Posterior vena cava (tissue), 2 donors: ENCODE results near the gene XIRP2. TPM values are rescaled to one million over a fixed set of nuclear protein-coding genes. Genes with fewer than 3 reads are reported as not detected.
A peak's percentile ranks its signal among the peaks of the same experiment; 100 is the strongest.
"Not testable (repeated sequence)": the region's sequence is repeated elsewhere in the genome, so short reads cannot be mapped to it uniquely, and the experiment has no call there.

Experiments
- DNase-seq: peaks from one replicate; pipeline ENCODE4 v3.0.0-alpha.2; 2020; ENCODE audit warnings: low spot score
- intact Hi-C, 2 donors: fragments of 100-400 bp; cut with DNase I; formaldehyde crosslinking; loops; one replicate each; pipeline versions ENCODE4 v1.14.1 to v1.14.2; 2022 to 2023
- total RNA-seq, 2 donors: library from RNA; stranded (reverse); fragmentation: NEBNext Ultra II Directional; extraction: Animal tissue kit (Norgen Biotek cat#: 25700); gene quantifications; one replicate each; pipeline ENCODE4 v1.2.1, GENCODE V29; 2021
- donor health status: DM: yes; HTN: yes; CAD: no.
- donor health status: DM: yes; HTN: yes; CAD: no.

XIRP2 gene
- total RNA-seq, 2 donors from 2014 or later, result 0.42 to 22.3 TPM

DNA sequence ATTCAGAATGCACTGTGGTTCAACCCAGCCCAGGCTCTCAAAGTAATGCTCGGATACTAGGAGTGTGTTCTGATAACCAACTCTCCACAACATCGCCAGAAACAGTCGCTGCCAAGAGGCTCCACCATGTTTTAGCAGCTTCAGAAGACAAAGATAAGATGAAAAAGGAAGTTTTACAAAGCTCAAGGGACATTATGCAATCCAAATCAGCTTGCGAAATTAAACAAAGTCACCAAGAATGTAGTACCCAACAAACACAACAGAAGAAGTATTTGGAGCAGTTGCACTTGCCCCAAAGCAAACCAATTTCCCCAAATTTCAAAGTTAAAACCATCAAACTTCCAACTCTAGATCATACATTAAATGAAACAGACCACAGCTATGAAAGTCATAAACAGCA, 360.9 kb downstream of the XIRP2 start:
- intact Hi-C loops, result no loop called here
- DNase-seq, result no peak

DNA sequence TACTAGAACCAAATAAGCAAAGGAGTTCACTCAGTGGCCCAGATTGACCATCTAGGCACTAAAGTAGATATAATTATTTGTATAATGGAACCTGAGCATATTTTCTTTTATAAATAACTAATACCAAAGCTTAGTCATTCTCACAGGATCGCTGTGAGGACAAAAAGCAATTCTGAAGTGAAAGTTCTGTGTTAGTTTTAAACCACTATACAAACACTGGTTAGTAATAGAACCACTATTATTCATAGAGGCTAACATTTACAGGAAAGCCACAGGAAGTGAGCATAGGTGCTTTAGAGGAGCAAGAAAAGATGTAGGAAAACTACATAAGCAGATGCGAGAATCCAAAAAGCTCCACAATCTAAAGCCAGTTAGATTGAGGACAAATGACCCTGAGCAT, 364.7 kb downstream of the XIRP2 start:
- no peak for DNase-seq
- intact Hi-C loops, result no loop called here

DNA sequence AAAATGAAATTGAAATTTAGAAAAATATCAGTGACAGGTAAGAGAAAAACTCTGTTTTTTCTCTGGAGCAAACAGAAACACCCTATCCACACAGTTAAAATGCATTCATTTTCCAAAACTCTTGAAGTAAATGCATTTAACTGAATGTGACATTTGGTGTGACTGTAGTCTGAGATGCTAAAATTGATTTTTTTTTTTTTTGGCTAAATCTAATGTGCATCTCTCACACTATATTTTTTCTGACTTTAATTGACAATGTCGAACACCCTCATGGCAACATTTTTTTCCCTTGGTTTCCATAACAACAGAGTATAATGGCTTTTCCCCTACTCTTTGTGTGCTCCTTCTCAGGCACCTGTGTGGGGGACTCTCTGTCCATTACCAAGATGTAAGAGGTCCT, 366.4 kb downstream of the XIRP2 start:
- intact Hi-C loops, result no loop called here
- no peak for DNase-seq

DNA sequence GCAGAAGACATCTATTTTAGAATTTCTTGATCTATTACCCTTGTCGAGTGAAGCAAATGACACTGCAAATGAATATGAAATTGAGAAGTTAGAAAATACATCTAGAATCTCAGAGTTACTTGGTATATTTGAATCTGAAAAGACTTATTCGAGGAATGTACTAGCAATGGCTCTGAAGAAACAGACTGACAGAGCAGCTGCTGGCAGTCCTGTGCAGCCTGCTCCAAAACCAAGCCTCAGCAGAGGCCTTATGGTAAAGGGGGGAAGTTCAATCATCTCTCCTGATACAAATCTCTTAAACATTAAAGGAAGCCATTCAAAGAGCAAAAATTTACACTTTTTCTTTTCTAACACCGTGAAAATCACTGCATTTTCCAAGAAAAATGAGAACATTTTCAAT, 370.4 kb downstream of the XIRP2 start:
- intact Hi-C loops, result no loop called here
- DNase-seq, result no peak

DNA sequence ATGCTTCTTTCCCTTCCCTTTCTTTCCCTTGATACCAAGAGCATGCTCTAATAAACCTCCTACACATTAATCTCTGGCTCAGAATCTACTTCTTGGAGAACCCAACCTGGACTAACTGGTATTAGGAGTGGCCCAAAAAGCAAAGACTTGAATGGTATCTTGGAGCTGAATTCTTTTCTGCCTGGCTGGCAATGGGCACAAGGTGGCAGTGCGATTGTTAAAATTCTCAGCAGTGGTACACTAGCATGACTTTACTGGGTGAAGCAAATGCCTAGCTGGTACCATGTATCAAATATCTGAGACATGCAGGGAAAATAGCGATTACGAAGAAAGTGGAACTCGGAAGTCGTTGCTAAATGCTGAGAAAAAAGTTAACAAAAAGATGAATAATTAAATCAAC, 376.1 kb downstream of the XIRP2 start:
- DNase-seq, result no peak
- intact Hi-C loops, result no loop called here

DNA sequence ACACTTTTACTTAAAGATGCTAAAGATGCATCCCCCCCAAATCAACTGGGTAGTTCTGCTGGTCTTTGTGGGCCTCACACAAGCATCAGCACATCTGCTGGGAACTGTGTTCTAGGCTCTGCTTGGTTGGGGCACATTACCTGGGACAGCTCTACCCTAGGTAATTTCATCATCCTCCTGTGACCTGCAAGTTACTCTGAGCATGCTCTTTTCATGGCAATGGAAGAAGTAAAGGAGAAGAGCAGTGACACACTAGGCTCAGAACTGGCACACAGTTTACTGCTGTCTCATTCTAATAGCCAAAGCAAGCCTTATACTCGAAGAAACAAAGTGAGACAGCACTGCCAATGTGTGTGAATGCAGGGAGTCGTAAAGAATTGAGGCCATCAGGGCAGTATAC, 376.7 kb downstream of the XIRP2 start:
- intact Hi-C loops, result no loop called here
- no peak for DNase-seq

DNA sequence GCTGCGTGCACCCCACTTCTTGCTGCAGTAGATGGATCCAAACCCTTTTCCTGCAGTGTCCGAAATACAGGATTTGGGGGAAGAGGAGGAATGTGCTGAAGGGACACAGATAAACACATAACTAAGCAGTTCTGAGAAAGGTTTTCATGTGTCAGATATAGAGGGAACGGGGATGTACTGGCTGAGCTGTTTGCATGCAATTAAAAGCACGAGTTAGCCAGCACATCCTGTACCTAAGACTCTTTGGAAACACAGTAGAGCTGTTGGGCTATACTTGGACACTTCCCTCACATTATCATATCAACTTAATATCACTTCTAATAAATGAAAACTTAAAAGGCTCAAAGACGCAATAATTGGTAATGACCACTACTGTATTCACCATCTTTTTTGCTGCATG, 377.4 kb downstream of the XIRP2 start:
- intact Hi-C loops, result no loop called here

DNA sequence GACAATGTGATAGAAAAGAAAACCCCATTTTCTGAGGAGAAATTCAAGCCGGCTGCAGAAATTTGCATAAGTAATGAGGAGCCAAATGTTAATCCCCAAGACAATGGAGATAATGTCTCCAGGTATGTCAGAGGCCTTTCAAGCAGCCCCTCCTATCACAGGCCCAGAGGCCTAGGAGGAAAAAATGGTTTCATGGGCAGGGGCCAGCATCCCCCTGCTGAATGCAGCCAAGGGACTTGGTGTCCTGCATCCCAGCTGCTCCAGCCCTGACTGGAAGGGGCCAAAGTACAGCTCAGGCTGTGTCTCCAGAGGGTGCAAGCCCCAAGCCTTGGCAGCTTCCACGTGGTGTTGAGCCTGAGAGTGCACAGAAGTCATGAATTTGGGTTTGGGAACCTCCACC, 380.0 kb downstream of the XIRP2 start:
- intact Hi-C loops, DNase-seq: not testable (repeated sequence)

More for the DNA sequence above, 377.4 kb downstream of the XIRP2 start:
- DNase-seq, result no peak

DNA sequence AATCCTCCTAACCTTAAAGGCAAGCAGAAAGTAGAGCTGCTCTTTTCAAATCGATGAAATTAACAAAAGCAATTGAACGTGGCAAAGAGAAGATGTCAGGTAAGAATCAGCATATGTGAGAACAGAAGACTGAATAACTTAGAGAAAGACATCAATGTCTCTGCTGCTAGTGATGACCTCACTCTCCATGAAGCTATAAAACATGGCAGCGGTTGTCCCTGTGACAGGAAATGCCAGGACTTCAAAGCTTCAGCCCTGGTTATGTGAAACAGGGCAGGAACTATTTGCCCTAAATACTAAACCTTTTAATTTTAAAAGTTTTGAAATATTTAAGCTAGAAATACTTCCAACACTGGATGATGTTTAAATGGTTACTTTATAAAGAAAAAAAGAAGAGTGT, 383.7 kb downstream of the XIRP2 start:
- intact Hi-C loops, result no loop called here
- DNase-seq, result no peak

DNA sequence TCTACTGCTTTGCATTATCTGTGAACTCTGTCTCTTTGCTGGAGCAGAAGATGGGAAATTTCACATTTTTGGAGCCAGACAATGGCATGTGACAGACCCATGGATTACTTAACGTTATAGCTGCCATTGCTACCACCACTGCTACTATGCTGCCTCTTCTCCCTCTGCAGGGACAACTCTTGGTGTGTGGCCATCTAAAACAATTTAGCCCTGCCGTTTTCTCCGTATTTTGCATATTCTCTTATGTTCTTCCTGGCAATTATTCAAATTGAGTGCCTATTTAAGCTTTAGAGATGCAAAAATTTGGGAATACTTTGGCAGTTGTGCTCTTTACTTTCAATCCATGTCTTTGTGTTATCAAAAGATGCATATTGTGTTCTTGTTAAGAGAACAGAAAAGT, 386.8 kb downstream of the XIRP2 start:
- intact Hi-C loops, result no loop called here

DNA sequence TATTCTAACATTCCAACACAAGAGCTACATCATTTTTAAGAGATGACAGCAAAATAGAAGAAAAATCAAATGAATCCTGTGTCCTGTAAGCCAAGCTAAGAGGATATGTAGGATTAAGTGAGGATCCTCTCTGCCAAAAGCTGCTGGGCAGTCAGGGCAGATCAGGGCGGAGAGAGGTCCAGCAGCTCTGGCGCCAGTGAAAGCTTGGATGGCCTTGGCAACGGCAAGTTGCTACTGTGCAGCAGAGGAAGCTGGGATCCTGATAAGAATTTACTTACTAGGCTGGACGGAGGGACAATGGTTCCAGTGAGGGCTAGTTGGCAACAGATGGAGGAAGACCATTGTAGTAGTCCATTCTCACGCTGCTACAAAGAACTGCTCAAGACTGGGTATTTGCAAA, 391.5 kb downstream of the XIRP2 start:
- intact Hi-C loops, result loop anchor here in 1 of 2 donors (5.0 kb wide), 1 partner anchor 1372 kb away; no protein-coding TSS in a partner anchor
- DNase-seq, result no peak

More for the DNA sequence above, 386.8 kb downstream of the XIRP2 start:
- DNase-seq, result no peak

DNA sequence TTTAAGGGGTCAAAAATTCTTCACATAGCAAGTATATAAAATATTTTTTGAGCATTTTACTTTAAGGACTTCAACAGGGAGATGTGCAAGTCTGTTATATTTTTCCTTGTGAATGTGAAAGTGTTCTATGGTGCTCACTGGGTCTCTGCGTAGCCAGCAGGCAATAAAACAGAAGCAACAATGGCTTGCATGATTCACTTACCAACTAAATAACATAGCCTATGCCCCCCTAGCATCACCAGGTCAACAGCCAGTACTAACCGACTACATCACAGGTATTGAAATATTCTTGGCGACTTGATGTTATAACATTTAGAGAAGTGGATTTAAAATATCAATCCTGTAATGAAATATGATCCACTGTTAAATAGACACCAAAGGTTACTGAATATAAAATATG, 398.9 kb downstream of the XIRP2 start:
- intact Hi-C loops, result no loop called here
- DNase-seq, result no peak

DNA sequence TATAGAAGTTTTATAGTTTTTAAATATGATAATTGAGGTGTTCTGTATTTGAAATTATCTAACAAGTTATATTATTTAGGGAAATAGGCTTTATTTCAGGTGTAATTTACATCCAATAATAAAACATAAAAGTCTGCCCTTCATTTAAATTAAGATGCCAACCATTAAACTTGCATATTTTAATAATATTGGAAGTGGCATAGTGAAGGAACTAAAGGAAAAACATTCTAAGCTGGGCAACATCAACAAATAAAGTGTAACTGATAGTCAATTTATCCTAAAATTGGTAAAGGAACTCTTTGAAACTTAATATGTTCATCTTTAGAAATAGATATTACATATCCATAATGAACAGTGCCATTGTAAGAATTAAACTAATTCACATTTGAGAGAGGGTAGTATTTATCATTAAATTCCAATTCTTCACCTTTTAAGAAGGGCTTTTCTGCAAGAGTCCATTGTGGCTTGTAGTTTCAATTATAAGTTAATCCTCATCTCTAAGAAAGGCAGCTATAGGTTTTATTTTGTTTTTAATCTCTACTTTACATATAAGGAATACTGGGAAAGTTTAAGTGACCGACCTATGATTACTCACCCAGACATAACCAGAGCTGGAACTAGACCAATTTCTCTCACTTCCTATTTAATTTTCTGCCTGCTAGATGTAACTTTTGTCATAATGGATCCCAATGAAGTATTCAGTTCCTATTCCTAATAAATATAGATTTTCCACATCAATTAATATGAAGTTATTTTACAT, 401.6 kb downstream of the XIRP2 start:
- DNase-seq, result no peak
- intact Hi-C loops, result no loop called here

DNA sequence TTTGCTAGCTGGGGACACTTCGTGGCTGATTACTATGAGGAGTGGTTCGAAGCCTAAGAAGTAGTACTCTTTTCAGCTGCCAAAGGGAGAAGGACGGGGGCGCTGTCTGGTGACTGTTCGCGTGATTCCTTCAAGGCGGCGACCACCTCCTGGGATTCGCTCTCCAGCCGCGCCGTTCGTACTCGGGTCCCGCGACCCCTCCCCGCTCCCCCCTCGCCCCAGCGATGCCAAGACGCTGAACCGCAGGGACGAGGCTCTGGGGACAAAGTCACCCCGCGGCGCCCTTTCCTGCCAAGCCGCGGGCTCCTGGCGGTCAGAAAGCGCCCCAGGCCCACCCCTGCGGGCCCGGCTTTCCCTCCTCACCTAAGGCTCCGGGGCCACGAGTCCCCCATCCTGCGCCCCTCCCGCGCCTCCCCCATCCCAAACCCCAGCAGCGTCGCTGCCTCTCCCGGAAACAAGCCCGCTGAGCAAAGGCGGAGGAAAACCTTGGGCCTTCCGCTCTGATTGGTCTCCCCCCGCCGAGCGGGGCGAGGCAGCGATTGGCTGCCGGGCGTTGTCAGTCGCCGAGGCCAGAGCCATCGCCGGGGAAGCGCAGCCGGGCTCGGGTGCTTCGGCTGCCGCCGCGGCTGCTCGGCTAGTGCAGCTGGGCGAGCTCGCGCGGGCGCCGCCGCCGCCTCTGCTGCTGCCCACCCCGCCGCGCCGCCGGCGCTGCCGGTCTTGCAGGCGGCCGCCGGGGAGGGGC, 404.3 kb downstream of the XIRP2 start, which contains the start of gene B3GALT1:
Gene B3GALT1 (plus strand): TSS at position 572 of the 742 bp plus-strand sequence.
- intact Hi-C loops, result no loop called here
- DNase-seq, result peak; percentile 94

DNA sequence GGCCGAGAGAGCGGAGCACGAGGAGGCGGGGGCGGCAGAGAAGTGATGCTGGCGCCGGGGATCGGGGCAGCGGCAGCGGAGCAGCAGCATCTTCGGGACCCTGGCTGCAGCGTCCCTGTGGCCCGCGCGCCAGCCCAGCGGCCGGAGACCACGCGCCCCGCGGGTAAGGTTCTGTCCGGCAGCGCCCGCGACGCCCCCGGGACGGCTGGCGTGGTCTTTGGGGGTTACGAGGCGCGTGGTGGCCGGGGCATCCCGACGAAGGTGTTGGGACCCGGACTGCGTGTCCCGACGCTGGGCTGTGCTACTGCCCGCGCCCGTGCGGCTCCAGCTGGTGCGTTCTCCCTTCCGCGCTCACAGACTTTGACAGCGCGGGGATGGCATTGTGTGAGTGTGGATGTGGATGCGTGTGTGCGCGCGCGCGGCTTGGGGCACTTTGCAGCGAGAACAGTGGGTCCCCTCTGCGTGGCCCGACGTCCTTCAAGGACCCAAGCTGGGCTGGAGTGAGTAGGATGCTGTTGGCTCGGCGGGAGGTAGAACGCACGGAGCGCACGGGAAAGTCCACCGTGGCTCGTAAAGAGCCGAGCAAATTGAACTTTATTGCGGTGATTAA, 405.0 kb downstream of the XIRP2 start:
- DNase-seq, result peak; percentile 73
- intact Hi-C loops, result no loop called here

DNA sequence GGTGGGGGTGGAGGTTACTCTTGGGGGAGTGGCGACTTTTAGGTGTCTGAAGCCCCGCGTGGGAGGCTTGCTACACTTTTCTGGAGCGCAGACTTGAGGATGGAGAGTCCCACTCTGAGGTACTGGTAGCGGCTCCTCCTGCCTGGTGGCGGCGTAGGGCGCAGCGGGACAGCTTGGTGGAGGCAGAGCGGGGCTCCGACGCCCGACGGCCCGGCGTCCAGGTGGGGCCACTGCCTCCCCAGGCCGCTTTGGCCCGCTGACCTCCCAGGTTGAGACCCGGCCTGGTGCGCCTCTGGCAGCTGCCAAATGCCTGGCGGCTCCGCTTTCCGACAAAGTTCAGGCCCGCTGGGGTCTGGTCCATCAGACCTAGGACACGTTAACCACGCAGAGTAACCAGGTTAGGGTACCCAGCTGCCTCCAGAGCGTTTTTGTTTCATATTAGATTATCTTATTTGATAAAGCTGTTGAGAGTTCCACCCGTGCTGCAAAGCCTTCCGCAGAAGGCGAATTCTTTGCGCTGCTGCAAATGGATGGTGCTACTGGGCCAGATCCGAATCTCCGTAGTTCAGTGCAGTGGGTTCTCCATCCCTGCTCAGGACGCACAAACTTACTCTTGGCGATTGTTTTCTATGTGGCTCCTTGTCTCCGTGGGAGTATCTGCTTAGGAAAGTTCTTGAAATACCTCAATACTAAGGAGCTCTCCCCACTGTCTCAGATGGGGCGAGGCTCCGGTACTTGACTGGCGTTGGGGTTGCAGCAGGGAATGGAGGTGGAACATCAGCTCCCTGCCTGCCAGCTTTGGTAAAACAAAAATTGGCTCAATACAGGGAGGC, 405.9 kb downstream of the XIRP2 start:
- peak; percentile 75 for DNase-seq
- intact Hi-C loops, result no loop called here

DNA sequence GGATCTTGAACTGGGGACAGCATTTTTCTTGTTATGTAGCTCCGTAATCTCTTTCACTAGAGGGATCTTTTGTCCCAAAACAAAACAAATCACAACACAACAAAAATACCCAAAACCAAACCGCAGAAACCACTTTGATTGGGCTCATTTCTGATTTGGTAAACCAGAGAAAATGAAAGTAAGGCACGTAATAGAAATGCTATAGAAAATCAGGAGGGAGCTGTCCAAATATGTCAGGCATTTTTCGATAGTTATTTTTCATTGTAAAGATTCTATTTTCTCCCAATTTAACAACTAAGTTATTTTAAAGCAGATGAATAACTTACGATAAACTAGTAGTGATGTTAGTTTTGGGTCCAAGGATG, 406.5 kb downstream of the XIRP2 start:
- no peak for DNase-seq
- intact Hi-C loops, result no loop called here

DNA sequence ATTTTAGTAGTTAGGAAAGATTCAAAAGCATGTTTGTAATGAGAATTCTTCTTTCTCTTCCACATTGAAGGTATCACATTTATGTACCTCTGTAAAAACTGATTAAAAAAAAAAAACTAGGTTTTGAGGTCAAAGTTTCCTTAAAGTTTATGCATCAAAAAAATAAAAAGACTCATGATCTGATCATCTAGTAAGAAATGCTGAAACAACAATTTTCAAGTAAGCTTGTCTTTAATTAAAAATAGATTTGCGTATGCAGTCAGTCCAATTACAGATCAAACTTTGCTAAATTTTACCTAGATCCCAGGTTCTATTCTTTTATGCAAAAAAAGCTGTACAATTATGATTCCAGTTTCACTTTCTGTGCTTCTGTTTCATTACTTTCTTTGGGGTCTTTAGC, 409.0 kb downstream of the XIRP2 start:
- intact Hi-C loops, result loop anchor here in 1 of 2 donors (1.0 kb wide), 1 partner anchor 29 kb away; no protein-coding TSS in a partner anchor
- DNase-seq, result no peak

DNA sequence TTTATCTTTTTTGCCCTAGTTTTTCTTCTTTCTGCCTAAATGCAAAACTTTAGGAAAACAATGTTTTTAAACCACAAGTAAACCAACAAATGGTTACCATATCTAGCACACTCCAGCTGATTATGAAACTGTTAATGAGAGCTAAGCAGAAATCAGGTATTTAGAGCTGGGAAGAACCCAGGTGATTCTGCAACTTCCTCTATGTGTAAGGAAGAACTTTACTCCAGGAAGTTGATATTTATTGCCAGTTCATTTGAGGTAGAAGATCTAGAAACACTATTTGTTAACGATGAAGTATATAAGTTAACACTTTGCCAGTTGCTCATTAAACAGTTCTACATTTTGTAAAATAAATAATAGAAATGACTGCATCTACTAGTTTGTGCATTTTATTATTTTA, 409.7 kb downstream of the XIRP2 start:
- intact Hi-C loops, result no loop called here
- no peak for DNase-seq
